IMR-90 (cell line): ENCODE data around the gene MSANTD7. TPM values are rescaled to one million over a fixed set of nuclear protein-coding genes. Genes with fewer than 3 reads are reported as not detected.
A peak's percentile ranks its signal among the peaks of the same experiment; 100 is the strongest.

Experiments used
- ATAC-seq: fragments of 200-7000 bp; cut with Tn5 transposase; 2 replicates; pipeline ENCODE4 v1.9.1; 2020; ENCODE audit warnings: low read depth, mild to moderate bottlenecking, moderate library complexity
- BruUV-seq: library from RNA; stranded (reverse); fragments of 400-500 nt; replicated peaks from 2 replicates; lab custom pipeline; 2021; lab: Mats Ljungman, UMichigan
- CTCF ChIA-PET: fragments of 300-600 bp; formaldehyde crosslinking; extraction: SDS; loops from one replicate; lab custom pipeline; 2021; ENCODE audit warnings: antibody characterized with exemption; lab: Yijun Ruan, JAX
- POLR2A ChIA-PET: fragments of 300-600 bp; sonication (Branson Sonifier 250); formaldehyde crosslinking; loops from one replicate; lab custom pipeline; 2022; ENCODE audit warnings: antibody characterized with exemption; ENCODE audit not compliant: unreplicated experiment; lab: Charles Lee
- DNase-seq: peaks from one replicate; pipeline ENCODE4 v3.0.0; 2013
- H2AFZ ChIP-seq: replicated peaks from 2 replicates; pipeline ENCODE3; 2013; ENCODE audit warnings: low read length, mild to moderate bottlenecking; ENCODE audit not compliant: poor library complexity
- H2AK5ac ChIP-seq: 2 replicates; pipeline ENCODE4 v1.6.1; 2013; ENCODE audit warnings: low read depth, low read length, inconsistent platforms
- H2AK9ac ChIP-seq: replicated peaks from 2 replicates; pipeline ENCODE3; 2013; ENCODE audit warnings: mild to moderate bottlenecking, low read depth, low read length, moderate library complexity; ENCODE audit not compliant: poor library complexity
- H2BK120ac ChIP-seq: 2 replicates; pipeline ENCODE4 v1.6.1; 2013; ENCODE audit warnings: low read depth, low read length, inconsistent platforms
- H2BK15ac ChIP-seq: 3 replicates; pipeline ENCODE4 v1.6.1; 2013; ENCODE audit warnings: low read depth, low read length, inconsistent platforms
- H2BK20ac ChIP-seq: 2 replicates; pipeline ENCODE4 v1.6.1; 2013; ENCODE audit warnings: low read depth, mild to moderate bottlenecking, inconsistent platforms, low read length, moderate library complexity
- H2BK5ac ChIP-seq: 2 replicates; pipeline ENCODE4 v1.6.1; 2013; ENCODE audit warnings: mild to moderate bottlenecking, low read depth, low read length, inconsistent platforms; ENCODE audit not compliant: poor library complexity, severe bottlenecking
- H3K14ac ChIP-seq: replicated peaks from 2 replicates; pipeline ENCODE4 v1.6.1; 2013; ENCODE audit warnings: low read depth, low read length, inconsistent platforms
- H3K18ac ChIP-seq: 2 replicates; pipeline ENCODE4 v1.6.1; 2013; ENCODE audit warnings: low read depth, low read length, control low read depth
- H3K23ac ChIP-seq: 2 replicates; pipeline ENCODE4 v1.6.1; 2013; ENCODE audit warnings: low read depth, low read length, inconsistent platforms
- H3K27ac ChIP-seq: 2 replicates; pipeline ENCODE4 v1.5.1; 2013; ENCODE audit warnings: mild to moderate bottlenecking, control low read depth, low read length; ENCODE audit not compliant: insufficient read depth
- H3K27me3 ChIP-seq: 2 replicates; pipeline ENCODE4 v1.6.1; 2013; ENCODE audit warnings: low read length; ENCODE audit not compliant: control insufficient read depth, insufficient read depth
- H3K36me3 ChIP-seq: 2 replicates; pipeline ENCODE4 v1.6.1; 2013; ENCODE audit warnings: low read length, mixed read lengths; ENCODE audit not compliant: control insufficient read depth, insufficient read depth
- H3K4ac ChIP-seq: 2 replicates; pipeline ENCODE4 v1.6.1; 2013; ENCODE audit warnings: low read depth, low read length, inconsistent platforms
- H3K4me1 ChIP-seq: 2 replicates; pipeline ENCODE4 v1.6.1; 2013; ENCODE audit warnings: low read length, mixed read lengths; ENCODE audit not compliant: control insufficient read depth, insufficient read depth
- H3K4me2 ChIP-seq: 2 replicates; pipeline ENCODE4 v1.6.1; 2013; ENCODE audit warnings: low read depth, mild to moderate bottlenecking, control low read depth, low read length, moderate library complexity
- H3K4me3 ChIP-seq: 2 replicates; pipeline ENCODE4 v1.5.1; 2013; ENCODE audit warnings: low read depth, mild to moderate bottlenecking, control low read depth, low read length, moderate library complexity; ENCODE audit not compliant: insufficient read depth
- H3K56ac ChIP-seq: 2 replicates; pipeline ENCODE4 v1.6.1; 2013; ENCODE audit warnings: low read length, inconsistent platforms; ENCODE audit not compliant: insufficient read depth; ENCODE audit errors: extremely low read depth
- H3K79me1 ChIP-seq, 2 experiments: 2 replicates each; pipeline ENCODE4 v1.6.1; 2013; ENCODE audit warnings: low read length in 2 of 2, inconsistent platforms in 1 of 2, low read depth in 1 of 2
- H3K9ac ChIP-seq: 2 replicates; pipeline ENCODE4 v1.6.1; 2013; ENCODE audit warnings: low read depth, low read length, control low read depth
- H3K9me1 ChIP-seq: 2 replicates; pipeline ENCODE4 v1.6.1; 2013; ENCODE audit warnings: low read length, inconsistent platforms; ENCODE audit not compliant: insufficient read depth
- H3K9me3 ChIP-seq: 2 replicates; pipeline ENCODE4 v1.6.1; 2013; ENCODE audit warnings: low read length; ENCODE audit not compliant: control insufficient read depth, insufficient read depth
- H4K20me1 ChIP-seq: 2 replicates; pipeline ENCODE4 v1.6.1; 2013; ENCODE audit warnings: low read length, inconsistent platforms; ENCODE audit not compliant: insufficient read depth
- H4K5ac ChIP-seq: 2 replicates; pipeline ENCODE4 v1.6.1; 2013; ENCODE audit warnings: mild to moderate bottlenecking, low read depth, low read length, control low read depth
- H4K8ac ChIP-seq, 2 experiments: 2 replicates each; pipeline ENCODE4 v1.6.1; 2013; ENCODE audit warnings: low read depth in 2 of 2, low read length in 2 of 2, control low read depth in 1 of 2, inconsistent platforms in 1 of 2
- H4K91ac ChIP-seq: 2 replicates; pipeline ENCODE4 v1.6.1; 2013; ENCODE audit warnings: low read depth, low read length, inconsistent platforms; ENCODE audit not compliant: insufficient read depth
- BHLHE40 ChIP-seq: fragments of 150-350 bp; IDR thresholded peaks from 2 replicates; pipeline ENCODE4 v1.6.1; 2016; ENCODE audit warnings: mild to moderate bottlenecking, low read depth, low read length
- CEBPB ChIP-seq: IDR thresholded peaks from 2 replicates; pipeline ENCODE4 v1.6.1; 2012; ENCODE audit warnings: low read depth, low read length, improper control_type of control experiment
- CTCF ChIP-seq: conservative IDR thresholded peaks from 2 replicates; pipeline ENCODE4 v1.5.1; 2012; ENCODE audit warnings: mild to moderate bottlenecking, low read depth, low read length, improper control_type of control experiment
- ELK1 ChIP-seq: fragments of 150-350 bp; IDR thresholded peaks from 2 replicates; pipeline ENCODE4 v1.6.1; 2016; ENCODE audit warnings: low read depth, mild to moderate bottlenecking, low read length, moderate library complexity, borderline replicate concordance
- FOS ChIP-seq: fragments of 150-350 bp; IDR thresholded peaks from 2 replicates; pipeline ENCODE4 v1.6.1; 2016; ENCODE audit warnings: low read depth, low read length
- MAZ ChIP-seq: IDR thresholded peaks from 2 replicates; pipeline ENCODE4 v1.6.1; 2012; ENCODE audit warnings: low read depth, mild to moderate bottlenecking, low read length, improper control_type of control experiment, moderate library complexity, borderline replicate concordance
- NFE2L2 ChIP-seq: fragments of 150-350 bp; IDR thresholded peaks from 2 replicates; pipeline ENCODE4 v1.6.1; 2016; ENCODE audit warnings: low read depth, mild to moderate bottlenecking, low read length
- POLR2A ChIP-seq: IDR thresholded peaks from 2 replicates; pipeline ENCODE4 v1.6.1; 2012; ENCODE audit warnings: mild to moderate bottlenecking, low read depth, low read length
- RCOR1 ChIP-seq: IDR thresholded peaks from 2 replicates; pipeline ENCODE4 v1.6.1; 2012; ENCODE audit warnings: mild to moderate bottlenecking, low read length, improper control_type of control experiment; ENCODE audit not compliant: insufficient replicate concordance
- RFX5 ChIP-seq: IDR thresholded peaks from 2 replicates; pipeline ENCODE4 v1.8.0; 2012; ENCODE audit warnings: low read depth, mild to moderate bottlenecking, low read length, moderate library complexity
- SMC3 ChIP-seq: fragments of 150-350 bp; IDR thresholded peaks from 2 replicates; pipeline ENCODE4 v1.6.1; 2016; ENCODE audit warnings: low read depth, mild to moderate bottlenecking, antibody characterized with exemption, low read length, moderate library complexity
- WGBS, 2 experiments: methylation state at CpG; one replicate each; pipeline versions ENCODE4 v1.1.5 to v1.1.7; 2013; ENCODE audit warnings: missing lambda C conversion rate in 2 of 2; ENCODE audit not compliant: insufficient read length in 1 of 2; ENCODE audit errors: extremely low coverage in 2 of 2; 5-methylcytosine and 5-hydroxymethylcytosine counted together
- dilution Hi-C: fragments of 300-500 bp; cut with HindIII; formaldehyde crosslinking; loops from one replicate; pipeline ENCODE4 v1.14.3; 2018; ENCODE audit warnings: low sequenced_read_pairs; ENCODE audit not compliant: unreplicated experiment
- in situ Hi-C: fragments of 300-500 bp; cut with MboI; formaldehyde crosslinking; loops from 3 replicates; pipeline ENCODE4 v1.14.3; 2019; ENCODE audit warnings: low sequenced_read_pairs, inconsistent platforms, mixed read lengths
- intact Hi-C: fragments of 100-400 bp; cut with micrococcal nuclease; formaldehyde crosslinking; loops from 2 replicates; pipeline ENCODE4 v1.10.0; 2022
- polyA plus RNA-seq, 3 experiments: library from polyadenylated mRNA; depleted of rRNA; stranded (reverse); fragments of >200 nt; gene quantifications; 2 replicates each; pipeline ENCODE4 v1.2.3, GENCODE V29; 2012; ENCODE audit warnings: low replicate concordance in 1 of 3
- total RNA-seq: library from RNA; depleted of rRNA; stranded (reverse); fragments of >200 nt; gene quantifications from 2 replicates; pipeline ENCODE4 v1.2.3, GENCODE V29; 2012

The MSANTD7 gene
- total and polyA plus RNA-seq, 2 of the 4 experiments (the other 2 are of a cell fraction), result 4.7 to 16.0 TPM

- BruUV-seq, result no TSS peak
- Histone ChIP-seq H3K27ac (no peak overlapping the region), H3K4me1 (peaks cover 11% of the 10 kb centered on the region), H3K4ac (no peak overlapping the region), H4K5ac (no peak overlapping the region), H3K27me3 (no peaks in the 10 kb centered on the region), H4K20me1 (peaks cover 9% of the 10 kb centered on the region; the same call in 1 of the 2 replicates), H3K4me3 (peak overlapping the region; percentile 91; the same call in 1 of the 2 replicates), H3K9ac (peak overlapping the region; percentile 57), H4K8ac (peak overlapping the region in 1 of 2 experiments; percentile 11; a peak in 1 of 4 replicates), H2AK9ac (no peak overlapping the region), H3K18ac (no peak overlapping the region), H2BK120ac (no peak overlapping the region), H3K79me1 (peaks cover 39 to 58% of the 10 kb centered on the region in 2 experiments), H2BK20ac (no peak overlapping the region), H3K4me2 (peak overlapping the region; percentile 95), H3K9me3 (no peaks in the 10 kb centered on the region), H3K56ac (no peak overlapping the region), H2AK5ac (no peak overlapping the region), H4K91ac (no peak overlapping the region), H2AFZ (peak overlapping the region; percentile 67), H2BK5ac (no peak overlapping the region), H2BK15ac (no peak overlapping the region), H3K9me1 (peaks cover 12% of the 10 kb centered on the region), H3K36me3 (no peaks in the 10 kb centered on the region), H3K14ac (no peak overlapping the region; the same call in 1 of the 2 replicates), H3K23ac (peak overlapping the region; percentile 85)
- no CpG with 5 or more reads among the region's 7 CpGs for WGBS, 2 experiments
- no peak for ATAC-seq
- no peak for DNase-seq
- dilution Hi-C loops (no loop called here), in situ Hi-C loops (no loop called here), intact Hi-C loops (no loop called here)
- ChIA-PET POLR2A (interaction anchor here (0.6 kb wide), 1 partner anchor 12 kb away, joined by 3 read pairs; no protein-coding TSS in a partner anchor), CTCF (interaction anchor here (0.6 to 0.8 kb wide), 2 partner anchors 9 to 57 kb away, joined by 3 to 5 read pairs; no protein-coding TSS in a partner anchor)
- TF ChIP-seq CTCF (no peak), RFX5 (no peak), MAZ (no peak), ELK1 (no peak), CEBPB (no peak), BHLHE40 (no peak), POLR2A (no peak), FOS (no peak), SMC3 (no peak), NFE2L2 (no peak), RCOR1 (no peak)
These were observed 42.1 kb downstream of the MSANTD7 start for GRCh38 chr10:14880229-14880628.
